ENCODE data around the gene CRTC2.

Gene CRTC2

GRCh38 chr1:153970346-153970745 lies 11.9 kb upstream of the CRTC2 start:
- no peak for DNase-seq

- DNase-seq, result no peak
Observed at GRCh38 chr1:153968972-153969371, 10.6 kb upstream of the CRTC2 start.

DNA sequence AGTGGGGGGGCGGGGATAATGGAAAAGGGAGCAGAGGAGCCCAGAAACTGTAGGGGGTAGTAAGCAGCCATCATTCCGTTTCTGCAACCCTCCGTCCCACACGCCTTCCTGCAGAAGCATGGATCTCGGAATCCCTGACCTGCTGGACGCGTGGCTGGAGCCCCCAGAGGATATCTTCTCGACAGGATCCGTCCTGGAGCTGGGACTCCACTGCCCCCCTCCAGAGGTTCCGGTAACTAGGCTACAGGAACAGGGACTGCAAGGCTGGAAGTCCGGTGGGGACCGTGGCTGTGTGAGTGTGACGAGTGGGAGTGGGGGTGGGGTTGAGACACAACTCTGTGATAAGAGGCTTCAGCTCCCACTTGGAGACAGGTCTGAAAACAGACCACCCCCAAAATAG lies 10.0 kb upstream of the CRTC2 start:
- DNase-seq, result no peak

- DNase-seq, result no peak
Observed at GRCh38 chr1:153968000-153968363, 9.6 kb upstream of the CRTC2 start.

DNA sequence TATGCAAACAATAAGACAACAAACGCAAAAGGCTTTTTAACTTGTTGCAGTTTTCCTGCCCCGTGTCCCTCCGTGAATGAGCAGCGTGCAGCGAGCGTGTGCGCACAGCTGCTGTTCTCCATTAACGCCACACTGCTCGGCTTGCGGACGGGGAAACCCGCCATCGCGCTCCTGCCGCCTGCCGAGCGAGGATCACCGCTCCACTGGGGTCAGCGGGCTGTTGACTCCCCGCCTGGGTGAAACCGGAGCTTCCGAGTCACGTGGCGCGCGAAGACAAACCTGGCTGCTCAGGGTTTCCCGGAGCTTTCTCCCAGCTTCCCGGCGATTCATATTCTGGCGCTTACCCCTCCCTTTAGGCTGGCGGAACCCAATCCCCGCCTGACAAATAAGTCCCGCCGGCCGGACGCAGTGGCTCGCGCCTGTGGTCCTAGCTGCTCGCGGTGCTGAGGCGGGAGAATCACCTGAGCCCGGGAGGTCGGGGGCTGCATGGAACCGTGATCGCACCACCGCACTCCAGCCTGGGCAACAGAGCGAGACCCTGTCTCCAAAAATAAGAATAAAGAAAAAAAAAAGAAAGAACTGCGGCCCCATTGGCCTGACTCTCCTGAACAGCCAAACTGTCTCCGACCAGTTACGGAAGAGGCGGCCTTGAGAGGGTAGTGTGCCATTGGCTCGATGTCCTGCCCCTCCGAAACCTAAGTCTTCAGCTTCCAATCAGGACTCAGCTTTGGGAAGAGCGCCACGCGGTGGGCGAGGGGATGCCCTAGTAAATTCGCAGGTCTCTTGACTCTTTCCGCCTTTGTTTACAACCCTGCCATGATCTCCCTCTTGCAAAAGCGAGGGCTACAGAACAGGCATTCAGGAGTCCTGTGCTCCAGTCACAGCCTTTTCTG lies 8.9 kb upstream of the CRTC2 start, which contains the start of gene CREB3L4:
CREB3L4 (plus strand) TSS at position 796 of the 893 bp plus-strand sequence. CDS start 624 bp downstream, outside the sequence.
- DNase-seq, result peak; percentile 90

DNA sequence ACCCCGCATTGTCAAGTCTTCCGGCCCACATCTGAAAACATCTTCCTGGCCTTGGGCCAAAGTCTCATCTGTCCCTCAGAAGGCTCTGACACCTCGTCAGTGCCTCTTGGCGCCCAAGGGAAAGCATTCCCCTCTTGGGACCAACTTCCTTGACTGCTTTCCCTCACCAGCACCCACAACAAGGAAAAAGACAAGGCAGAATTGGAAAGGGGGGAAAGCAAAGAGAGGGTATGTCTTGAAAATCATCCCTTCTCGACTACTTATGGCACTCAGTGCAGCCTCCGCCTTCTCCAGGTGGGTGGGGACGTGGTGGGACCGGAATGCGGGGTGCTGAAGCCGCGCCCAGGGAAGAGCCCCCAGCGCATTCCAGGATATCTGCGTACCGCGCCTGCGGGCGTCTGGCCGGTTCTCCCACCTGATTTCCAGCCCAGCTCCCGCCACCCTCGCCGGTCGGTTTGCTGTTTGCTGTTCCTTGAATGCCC lies 5.5 kb upstream of the CRTC2 start:
- DNase-seq, result peak; percentile 13

DNA sequence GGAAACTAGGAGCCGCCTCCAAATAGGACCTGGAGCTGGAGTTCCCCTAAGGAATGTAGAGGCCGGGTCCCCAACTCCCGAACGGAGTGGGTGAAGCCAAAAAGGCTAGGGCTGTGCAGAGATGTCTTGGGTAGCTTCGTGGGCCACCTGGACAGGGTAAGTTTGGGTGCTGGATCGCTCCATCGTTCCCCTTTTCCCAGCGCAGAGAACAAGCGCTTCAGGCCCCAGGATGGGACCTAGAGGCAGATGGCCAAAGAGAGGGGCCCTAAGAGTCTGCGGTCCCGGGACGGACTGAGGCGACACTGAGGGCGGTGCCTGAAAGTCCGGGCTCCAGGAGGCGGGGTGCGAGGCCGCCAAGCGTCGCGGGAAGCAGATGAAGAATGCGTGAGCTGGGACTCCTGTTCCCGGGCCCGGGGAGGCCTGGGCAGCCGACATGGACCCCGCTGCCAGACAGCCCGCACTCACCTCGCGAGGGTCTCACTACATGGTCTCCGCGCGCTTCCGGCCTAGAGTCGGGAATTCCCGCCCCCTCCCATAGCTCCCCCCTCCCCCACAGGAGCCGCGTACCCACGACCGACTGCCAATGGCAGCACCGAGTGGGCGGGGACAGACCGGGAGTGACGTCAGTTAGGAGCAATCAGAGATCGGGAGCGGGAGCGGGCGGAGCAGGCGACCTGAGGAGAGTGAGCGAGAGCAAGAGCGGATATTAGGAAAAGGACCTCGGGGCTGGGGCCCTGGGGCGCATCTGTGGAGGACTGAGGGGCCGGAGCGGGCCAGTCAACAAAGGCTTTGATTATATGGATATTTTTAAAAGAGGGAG lies 4.8 kb upstream of the CRTC2 start, which contains the start of gene SLC39A1:
SLC39A1 (minus strand) TSS at position 508 of the 820 bp plus-strand sequence. CDS start 822 bp downstream, outside the sequence.
- DNase-seq, result peak; percentile 98

- no peak for DNase-seq
Observed at GRCh38 chr1:153962088-153963029, 3.9 kb upstream of the CRTC2 start.

DNA sequence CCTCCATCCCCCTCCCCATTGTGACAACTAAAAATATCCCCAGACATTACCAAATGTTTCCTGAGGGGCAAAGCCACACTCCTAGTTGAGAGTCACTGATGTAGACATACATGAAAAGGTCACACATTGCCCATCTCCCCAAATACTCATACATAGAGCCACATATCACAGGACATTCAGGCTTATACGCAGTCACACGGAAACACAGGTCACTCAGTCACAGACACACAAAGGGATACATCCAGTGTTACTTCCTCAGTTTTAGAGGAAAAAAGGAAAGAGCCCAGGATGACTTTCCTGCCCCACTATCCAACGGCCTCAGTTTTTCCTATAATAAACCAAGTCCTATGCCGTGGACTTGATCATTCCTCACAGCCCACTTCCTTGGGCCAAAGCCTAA lies 3.0 kb upstream of the CRTC2 start:
- DNase-seq, result no peak

DNA sequence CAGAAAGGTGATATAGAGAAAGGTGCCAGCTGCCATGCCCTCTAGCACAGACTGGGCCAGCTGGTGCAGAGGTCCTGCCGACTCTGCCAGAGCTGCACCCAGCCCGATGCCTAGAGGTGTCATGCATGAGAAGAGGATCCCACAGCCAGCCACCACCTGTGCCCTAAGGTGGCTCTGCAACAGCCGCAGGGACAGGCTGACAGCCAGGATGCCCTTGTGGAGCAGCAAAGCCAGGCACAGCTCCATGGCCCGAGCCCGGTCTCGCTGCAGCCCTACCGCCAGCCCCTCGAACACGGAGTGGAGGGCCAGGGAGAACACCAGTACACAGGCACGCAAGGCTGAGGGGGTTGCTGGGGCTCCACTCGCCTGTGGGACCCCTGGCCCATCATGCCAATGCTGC lies 1.8 kb upstream of the CRTC2 start:
- no peak for DNase-seq

DNA sequence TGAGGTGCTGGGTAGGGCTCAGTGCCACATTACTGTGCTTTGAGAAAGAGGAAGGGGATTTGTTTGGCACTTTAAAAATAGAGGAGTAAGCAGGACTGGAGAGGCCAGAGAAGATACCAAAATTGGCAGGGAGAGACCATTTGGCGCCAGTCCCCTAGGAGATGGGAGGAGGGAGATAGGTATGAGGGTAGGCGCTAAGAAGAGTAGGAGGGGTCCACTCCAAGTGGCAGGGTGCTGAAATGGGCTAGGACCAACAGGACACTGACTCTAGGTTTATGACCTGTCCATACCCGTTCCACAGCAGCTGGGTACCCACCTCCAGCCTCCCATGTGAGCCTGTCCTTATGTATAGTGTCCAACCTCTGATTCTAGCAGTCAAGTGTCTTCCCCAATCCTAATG lies 1.0 kb upstream of the CRTC2 start:
- no peak for DNase-seq

DNA sequence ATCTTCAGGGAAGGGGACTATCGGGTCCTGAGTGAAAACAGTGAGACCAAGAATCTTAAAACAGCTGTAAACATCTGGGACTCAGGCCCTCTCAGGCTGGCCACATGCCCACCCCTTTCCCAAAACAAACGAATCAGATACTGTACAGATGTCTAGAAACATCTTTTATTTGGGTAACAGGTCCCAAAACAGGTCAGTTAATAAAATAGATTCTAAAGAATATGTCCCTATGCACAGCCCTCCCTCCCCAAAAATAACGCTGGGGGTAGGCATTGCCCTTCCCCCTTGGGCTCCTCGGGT lies 499 bp upstream of the CRTC2 start:
- no peak for DNase-seq

DNA sequence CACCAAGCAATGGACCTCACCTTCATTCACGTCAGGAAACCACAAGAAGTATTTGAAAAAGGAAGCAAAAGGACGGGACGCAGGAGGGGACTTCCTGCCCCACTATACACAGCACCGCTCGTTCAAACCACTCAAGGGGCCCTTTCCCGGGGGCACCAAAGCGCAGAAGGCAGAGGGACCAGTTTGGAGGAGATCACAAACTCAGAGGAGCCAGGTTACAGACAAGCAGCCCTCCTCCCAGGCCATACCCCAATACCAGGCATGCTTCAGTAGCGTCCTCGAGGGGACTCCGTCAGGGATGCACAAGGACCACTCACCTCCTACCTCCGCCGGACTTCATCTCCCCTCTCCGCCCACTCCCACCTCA lies 685 bp downstream of the CRTC2 start:
- peak; percentile 47 for DNase-seq

DNA sequence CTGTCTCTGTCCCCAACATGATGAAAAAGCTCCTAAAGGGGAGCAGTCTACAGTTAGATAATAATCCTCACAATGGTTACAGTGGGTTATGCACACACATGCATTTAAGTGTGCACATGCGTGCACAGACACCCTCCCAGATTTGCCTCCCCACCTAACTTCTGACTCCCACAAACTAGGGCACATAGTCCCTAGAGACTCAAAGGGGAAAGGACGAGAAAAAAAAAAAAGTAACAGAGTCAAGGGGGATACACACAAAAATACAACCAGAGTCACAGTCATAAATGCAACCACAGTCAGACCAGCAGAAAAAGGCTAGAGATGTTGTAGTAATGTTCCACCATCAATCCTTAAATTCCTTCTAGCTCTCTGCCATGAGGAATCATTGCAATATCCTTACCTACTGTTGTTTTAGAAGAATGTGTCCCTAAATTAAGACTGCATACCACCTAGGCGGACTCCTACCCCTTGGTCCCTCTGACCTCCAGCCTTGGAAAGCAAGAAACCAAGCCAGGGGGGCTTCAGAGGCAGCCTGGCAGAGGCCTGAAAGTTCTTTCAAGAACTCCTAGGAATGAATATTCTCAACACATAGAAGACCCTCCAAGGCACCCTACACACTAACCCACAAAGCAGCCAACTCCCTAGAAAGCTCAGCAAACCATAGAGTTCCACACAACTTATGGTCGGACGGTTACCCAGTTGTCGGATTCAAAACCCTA lies 1.3 kb downstream of the CRTC2 start:
- no peak for DNase-seq

DNA sequence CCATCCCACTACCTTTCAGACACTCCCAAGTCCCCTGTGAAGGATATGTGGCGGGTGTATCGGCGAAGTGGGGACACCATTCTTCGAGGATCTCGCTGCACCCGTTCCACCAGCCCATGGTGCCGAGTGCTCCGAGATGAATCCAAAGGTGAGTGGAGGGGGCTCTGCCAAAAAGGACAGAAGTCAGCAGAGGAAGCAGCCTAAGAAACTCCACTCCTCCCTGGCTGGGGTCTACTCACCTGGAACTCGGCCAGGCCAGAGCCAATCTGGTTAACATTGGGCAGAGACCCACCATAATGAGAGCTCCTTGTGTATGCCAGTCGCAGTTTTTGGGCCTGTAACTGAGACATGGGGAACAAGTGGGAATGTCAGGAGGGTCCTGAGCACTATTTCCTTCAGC lies 3.6 kb downstream of the CRTC2 start:
- no peak for DNase-seq

- DNase-seq, result no peak
Observed at GRCh38 chr1:153953859-153954365, 4.5 kb downstream of the CRTC2 start.

DNA sequence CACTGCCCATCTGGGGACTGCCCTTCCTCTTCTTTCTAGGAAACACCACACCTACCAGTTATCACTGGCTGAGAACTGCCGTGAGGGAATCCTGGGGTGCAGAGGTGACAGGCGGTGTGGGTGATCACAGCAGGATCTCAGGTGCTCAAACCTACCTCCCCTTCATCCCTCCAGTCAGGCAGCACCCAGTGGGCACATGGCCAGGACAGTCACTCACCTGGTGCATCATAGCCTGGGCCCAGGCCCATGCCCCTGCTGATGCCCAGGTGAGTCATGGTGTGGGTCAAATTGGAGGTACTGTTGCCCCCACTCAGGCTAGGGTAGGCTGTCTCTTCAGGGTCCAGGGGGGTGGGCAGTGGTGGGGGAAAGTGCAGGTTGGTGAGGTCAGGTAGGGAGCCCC lies 6.6 kb downstream of the CRTC2 start:
- DNase-seq, result no peak

DNA sequence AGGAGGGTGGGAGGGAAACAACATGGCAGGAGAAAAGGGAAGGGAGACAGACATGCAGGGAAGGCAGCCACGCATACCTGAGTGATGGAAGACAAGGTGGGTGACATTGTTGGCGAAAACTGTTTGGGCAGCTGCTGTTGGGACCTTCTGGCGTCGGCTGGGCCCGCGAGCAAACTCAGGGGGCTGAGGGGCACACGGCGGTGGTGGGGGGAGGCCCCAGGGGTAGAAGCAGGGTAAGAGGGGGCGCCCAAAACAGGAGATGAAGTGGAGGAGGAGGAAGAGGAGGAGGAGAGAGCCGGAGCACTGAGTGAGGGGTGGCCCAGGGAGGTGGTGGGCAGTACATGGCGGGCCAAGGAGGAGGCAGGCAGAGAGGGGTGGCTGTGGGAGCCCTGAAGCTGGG lies 7.2 kb downstream of the CRTC2 start:
- DNase-seq, result no peak

DNA sequence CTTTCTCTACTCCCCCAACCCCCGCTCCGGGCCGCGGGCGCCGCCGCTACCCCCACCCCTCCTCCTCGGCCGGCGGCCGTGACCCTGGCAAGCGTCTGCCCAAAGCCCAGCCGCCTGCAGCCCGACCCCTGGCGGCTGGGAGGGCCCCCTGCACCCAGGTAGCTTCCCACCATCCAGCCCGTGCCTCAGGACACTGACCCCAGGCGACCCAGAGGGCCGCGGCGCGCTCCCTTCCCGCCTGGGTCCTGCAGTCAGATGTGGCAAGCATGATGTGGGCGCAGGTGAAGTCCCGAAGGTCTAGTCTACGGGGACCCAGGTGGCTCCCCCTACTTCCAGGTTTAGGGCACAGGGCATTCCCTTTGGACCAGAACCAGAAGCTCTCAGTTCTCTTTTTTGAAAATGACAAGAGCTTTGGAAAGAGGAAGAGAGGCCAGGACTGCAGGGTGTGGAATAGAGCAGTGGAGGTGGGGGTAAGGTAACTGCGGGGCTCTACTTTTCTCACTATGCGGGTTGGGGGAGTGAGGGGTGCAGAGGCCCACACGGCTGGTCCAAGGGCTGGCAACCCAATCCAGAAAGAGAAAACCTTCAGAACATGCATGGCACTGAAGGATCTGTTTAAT lies 11.7 kb downstream of the CRTC2 start, which contains the start of gene DENND4B:
DENND4B (minus strand) TSS at position 97 of the 620 bp plus-strand sequence. CDS start 2,344 bp downstream, outside the sequence.
- peak; percentile 81 for DNase-seq

DNA sequence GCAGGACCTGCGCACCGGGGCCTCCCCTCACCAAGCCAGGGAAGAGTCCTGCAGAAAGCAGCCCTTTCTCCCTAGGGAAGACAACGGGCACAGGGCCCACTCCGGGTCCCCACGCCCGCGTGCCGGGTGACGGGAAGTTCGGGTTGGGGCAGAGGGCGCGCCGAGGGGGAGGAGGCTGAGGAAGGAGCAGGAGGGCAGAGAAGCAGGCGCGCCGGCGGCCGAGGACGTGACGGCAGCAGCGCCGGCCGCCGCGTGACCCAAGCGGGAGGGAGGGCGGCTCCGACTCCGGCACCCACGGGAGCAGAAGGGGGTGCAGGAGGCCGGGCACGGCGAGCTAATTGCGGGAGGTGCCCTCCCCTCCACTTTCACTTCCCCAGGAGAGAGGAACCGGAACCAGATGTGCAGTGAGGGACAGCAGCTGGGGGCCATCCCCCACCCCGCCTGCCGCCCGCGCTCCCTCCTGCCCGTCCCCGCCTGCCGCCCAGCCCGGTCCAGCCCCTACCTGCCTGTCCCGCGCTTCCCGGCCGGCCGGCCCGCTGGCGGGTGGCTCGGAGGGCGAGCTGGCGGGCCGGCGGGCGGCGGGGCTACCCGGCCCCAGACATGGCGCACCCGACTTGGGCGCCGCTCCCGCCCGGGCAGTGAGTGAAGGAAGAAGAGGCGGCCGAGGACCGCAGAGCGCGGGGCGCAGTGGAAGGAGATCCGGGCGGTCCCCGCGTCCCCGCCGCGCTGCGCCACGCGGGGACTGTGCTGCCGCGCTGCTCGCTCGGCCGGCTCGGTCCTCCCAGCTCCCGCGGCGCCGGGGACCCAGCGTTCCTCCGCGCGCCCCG lies 12.4 kb downstream of the CRTC2 start:
- DNase-seq, result peak; percentile 77

Measured in CD4-positive, alpha-beta T cell treated with Interleukin-17A for 4 hours (primary cell).